Hematopoietic multipotent progenitor cell treated with erythropoietin and hydrocortisone succinate and interleukin-3 and kit ligand, for 8 days (in vitro differentiated cells): Measurements from ENCODE around the gene OR52A5.

Experiments
- DNase-seq: peaks from one replicate; pipeline ENCODE4 v3.0.0-alpha.2; 2015

Gene OR52A5

GRCh38 chr11:5107285-5107684, 30.9 kb downstream of the OR52A5 start:
- no peak for DNase-seq

DNA sequence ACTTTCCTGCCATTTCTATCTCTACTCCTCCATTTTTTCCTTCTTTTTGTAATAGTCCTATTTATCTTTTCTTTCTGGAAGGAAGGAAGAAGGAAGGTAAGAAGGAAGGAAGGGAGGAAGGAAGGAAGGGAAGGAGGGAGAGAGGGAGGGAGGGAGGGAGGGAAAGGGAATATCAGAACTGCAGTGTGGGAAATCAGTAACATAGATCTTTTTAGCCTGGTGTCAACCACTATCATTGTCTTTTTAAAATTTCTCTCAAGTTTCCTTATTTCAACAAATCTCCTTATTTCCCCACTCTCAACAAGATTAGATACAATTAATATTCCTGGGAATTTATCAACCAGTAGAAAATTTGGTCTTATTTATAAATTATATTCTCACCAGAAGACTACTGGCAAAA, 35.1 kb downstream of the OR52A5 start:
- no peak for DNase-seq

DNA sequence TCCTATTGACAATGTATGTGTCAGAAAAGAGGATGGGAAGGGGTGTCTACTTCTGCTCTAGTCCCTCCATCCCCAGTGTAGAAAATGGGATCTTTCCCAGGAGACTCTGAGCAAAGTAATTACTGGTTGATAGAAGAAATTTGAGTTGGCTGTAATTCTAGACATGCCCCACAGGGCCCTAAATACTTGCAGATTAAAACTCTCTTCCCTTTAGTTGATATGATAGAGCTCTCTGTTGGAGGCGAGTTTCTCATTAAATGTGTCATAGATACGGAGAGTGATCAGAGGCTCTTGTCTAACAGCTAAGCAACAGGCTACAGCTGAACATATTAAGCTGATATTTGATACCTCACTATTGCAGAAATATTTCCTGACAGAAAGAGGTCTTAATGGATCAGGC, 35.9 kb downstream of the OR52A5 start:
- DNase-seq, result no peak

GRCh38 chr11:5096011-5096410, 42.1 kb downstream of the OR52A5 start:
- no peak for DNase-seq

DNA sequence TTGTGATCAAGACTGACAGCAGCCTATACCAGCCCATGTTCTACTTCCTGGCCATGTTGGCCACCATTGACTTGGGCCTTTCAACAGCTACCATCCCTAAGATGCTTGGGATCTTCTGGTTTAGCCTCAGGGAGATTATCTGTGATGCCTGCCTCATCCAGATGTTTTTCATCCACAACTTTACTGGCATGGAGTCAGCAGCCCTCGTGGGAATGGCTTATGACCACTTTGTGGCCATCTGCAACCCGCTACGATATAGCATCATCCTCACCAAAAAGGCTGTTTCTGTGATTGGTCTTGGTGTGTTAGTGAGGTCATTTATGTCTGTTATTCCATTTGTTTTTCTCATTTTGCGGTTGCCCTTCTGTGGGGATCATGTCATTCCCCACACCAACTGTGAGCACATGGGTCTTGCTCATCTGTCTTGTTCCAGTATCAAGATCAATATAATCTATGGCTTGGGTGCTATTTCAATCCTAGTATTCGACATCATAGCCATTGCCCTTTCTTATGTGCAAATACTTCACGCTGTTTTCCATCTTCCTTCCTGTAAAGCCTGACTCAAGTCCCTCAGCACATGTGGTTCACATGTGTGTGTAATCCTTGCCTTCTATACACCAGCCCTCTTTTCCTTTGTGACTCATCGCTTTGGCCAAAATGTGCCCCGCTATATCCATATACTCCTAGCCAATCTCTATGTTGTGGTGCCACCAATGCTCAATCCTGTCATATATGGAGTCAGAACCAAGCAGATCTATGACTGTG, 45.2 kb downstream of the OR52A5 start:
- no peak for DNase-seq

- no peak for DNase-seq
These were observed 47.5 kb downstream of the OR52A5 start for GRCh38 chr11:5090668-5091067.

GRCh38 chr11:5088556-5088955, 49.6 kb downstream of the OR52A5 start:
- DNase-seq, result no peak

- no peak for DNase-seq
These were observed 54.6 kb downstream of the OR52A5 start for GRCh38 chr11:5083602-5084001.

DNA sequence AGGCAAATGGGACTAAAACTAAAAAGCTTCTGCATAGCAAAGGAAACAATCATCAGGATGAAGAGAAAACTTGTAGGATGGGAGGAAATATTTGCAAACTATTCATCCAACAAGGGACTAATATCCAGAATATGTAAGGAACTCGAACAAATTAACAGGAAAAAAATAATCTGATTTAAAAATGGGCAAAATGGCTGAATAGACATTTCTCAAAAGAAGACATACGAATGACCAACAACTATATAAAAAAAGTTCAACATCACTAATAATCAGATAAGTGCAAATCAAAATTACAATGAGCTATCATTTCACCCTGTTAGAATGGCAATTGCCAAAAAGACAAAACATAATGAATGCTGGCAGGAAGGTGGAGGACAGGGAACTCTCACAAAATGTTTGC, 56.8 kb downstream of the OR52A5 start:
- no peak for DNase-seq
